Adrenal gland (tissue), 5 donors: Measurements from ENCODE around the gene SZT2.

Experiments
- POLR2A ChIP-seq, 2 donors: fragments of 450-650 bp; IDR thresholded peaks; one replicate each; pipeline ENCODE4 v1.6.1; 2017; ENCODE audit warnings: antibody characterized with exemption in 2 of 2, mild to moderate bottlenecking in 2 of 2, moderate library complexity in 1 of 2
- TF ChIP-seq, protein P1 (sequence below), 6 experiments: fragments of 450-650 bp in 4 of 6; fragments of 200-600 bp in 2 of 6; sonication (generic) in 1 of 6; IDR thresholded peaks; 1 replicate in 5 of 6; 2 replicates in 1 of 6; pipeline versions ENCODE4 v1.5.1 to v1.8.0; 2016 to 2021; ENCODE audit warnings: antibody characterized with exemption in 6 of 6, mild to moderate bottlenecking in 2 of 6, moderate library complexity in 1 of 6
- donor health status: DM: no; HTN: no; CAD: no.

DNA sequence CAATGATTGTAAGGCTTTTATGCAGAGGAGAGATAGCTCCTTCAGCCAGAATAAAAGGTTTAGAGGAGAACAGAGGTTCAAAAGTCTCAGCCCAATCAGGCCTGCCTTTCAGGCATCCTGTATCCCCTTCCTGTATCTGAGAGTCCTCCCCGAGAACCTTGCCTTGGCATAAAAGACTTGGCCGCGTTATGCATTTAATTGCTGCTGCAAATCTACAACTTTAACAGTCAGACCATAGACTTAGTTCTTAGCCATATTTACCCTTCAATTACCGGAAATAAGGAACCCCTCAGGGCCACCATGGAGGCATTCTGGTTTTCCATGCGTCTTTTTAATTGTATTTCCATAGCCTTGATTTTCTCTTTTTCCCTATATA lies 82.4 kb downstream of the SZT2 start:
- TF ChIP-seq POLR2A (IDR thresholded peaks at IDR 0.05): no peak
- TF ChIP-seq, protein P1, sequence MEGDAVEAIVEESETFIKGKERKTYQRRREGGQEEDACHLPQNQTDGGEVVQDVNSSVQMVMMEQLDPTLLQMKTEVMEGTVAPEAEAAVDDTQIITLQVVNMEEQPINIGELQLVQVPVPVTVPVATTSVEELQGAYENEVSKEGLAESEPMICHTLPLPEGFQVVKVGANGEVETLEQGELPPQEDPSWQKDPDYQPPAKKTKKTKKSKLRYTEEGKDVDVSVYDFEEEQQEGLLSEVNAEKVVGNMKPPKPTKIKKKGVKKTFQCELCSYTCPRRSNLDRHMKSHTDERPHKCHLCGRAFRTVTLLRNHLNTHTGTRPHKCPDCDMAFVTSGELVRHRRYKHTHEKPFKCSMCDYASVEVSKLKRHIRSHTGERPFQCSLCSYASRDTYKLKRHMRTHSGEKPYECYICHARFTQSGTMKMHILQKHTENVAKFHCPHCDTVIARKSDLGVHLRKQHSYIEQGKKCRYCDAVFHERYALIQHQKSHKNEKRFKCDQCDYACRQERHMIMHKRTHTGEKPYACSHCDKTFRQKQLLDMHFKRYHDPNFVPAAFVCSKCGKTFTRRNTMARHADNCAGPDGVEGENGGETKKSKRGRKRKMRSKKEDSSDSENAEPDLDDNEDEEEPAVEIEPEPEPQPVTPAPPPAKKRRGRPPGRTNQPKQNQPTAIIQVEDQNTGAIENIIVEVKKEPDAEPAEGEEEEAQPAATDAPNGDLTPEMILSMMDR (IDR thresholded peaks at IDR 0.05): no peak
